Parathyroid adenoma (tissue), 2 donors: ENCODE measurements around the gene SNX21.
A peak's percentile ranks its signal among the peaks of the same experiment; 100 is the strongest.

Experiments
- H2AFZ ChIP-seq: fragments of 300-600 bp; sonication (generic); one replicate; pipeline ENCODE4 v1.7.0; 2017; ENCODE audit warnings: antibody characterized with exemption, mild to moderate bottlenecking
- H3K27ac ChIP-seq: fragments of 300-600 bp; sonication (generic); one replicate; pipeline ENCODE4 v1.7.0; 2017
- H3K27me3 ChIP-seq: fragments of 300-600 bp; sonication (generic); one replicate; pipeline ENCODE4 v1.7.0; 2017; ENCODE audit warnings: low read length; ENCODE audit not compliant: control insufficient read depth, insufficient read depth
- H3K36me3 ChIP-seq: fragments of 300-600 bp; sonication (generic); one replicate; pipeline ENCODE4 v1.7.0; 2017; ENCODE audit warnings: low read length; ENCODE audit not compliant: control insufficient read depth, insufficient read depth
- H3K4me1 ChIP-seq: fragments of 300-600 bp; sonication (generic); one replicate; pipeline ENCODE4 v1.7.0; 2017; ENCODE audit warnings: control low read depth
- H3K4me2 ChIP-seq: fragments of 300-600 bp; sonication (generic); one replicate; pipeline ENCODE4 v1.7.0; 2017; ENCODE audit warnings: low read length
- H3K4me3 ChIP-seq: fragments of 300-600 bp; sonication (generic); one replicate; pipeline ENCODE4 v1.7.0; 2017; ENCODE audit warnings: low read depth, low read length
- H3K79me2 ChIP-seq: fragments of 300-600 bp; sonication (generic); one replicate; pipeline ENCODE4 v1.7.0; 2017; ENCODE audit warnings: control low read depth
- H3K9ac ChIP-seq: fragments of 300-600 bp; sonication (generic); one replicate; pipeline ENCODE4 v1.7.0; 2017; ENCODE audit warnings: mild to moderate bottlenecking
- H3K9me3 ChIP-seq: fragments of 300-600 bp; sonication (generic); one replicate; pipeline ENCODE4 v1.7.0; 2017; ENCODE audit warnings: low read length; ENCODE audit not compliant: control insufficient read depth
- CTCF ChIP-seq: fragments of 300-600 bp; sonication (generic); IDR thresholded peaks from one replicate; pipeline ENCODE4 v1.7.0; 2017; ENCODE audit warnings: antibody characterized with exemption, mild to moderate bottlenecking
- donor health status: primary hyperparathyroidism.

Gene SNX21

GRCh38 chr20:45818239-45818638, 15.4 kb upstream of the SNX21 start:
- Histone ChIP-seq H3K79me2 (no peaks in the 10 kb centered on the region), H3K27ac (no peak overlapping the region), H3K9me3 (no peaks in the 10 kb centered on the region), H3K9ac (no peak overlapping the region), H3K4me1 (no peaks in the 10 kb centered on the region), H3K4me3 (no peak overlapping the region), H3K27me3 (no peaks in the 10 kb centered on the region), H3K4me2 (no peak overlapping the region), H2AFZ (no peak overlapping the region), H3K36me3 (no peaks in the 10 kb centered on the region)
- TF ChIP-seq CTCF, result no peak

GRCh38 chr20:45819466-45819865, 14.1 kb upstream of the SNX21 start:
- Histone ChIP-seq H3K36me3 (no peaks in the 10 kb centered on the region), H3K4me2 (no peak overlapping the region), H3K9me3 (no peaks in the 10 kb centered on the region), H3K4me3 (no peak overlapping the region), H3K79me2 (no peaks in the 10 kb centered on the region), H3K27ac (no peak overlapping the region), H3K27me3 (no peaks in the 10 kb centered on the region), H3K4me1 (peaks cover 5% of the 10 kb centered on the region), H3K9ac (no peak overlapping the region), H2AFZ (no peak overlapping the region)
- no peak for TF ChIP-seq CTCF

- H3K4me3 ChIP-seq, result no peak overlapping the region
These were observed 11.7 kb upstream of the SNX21 start for GRCh38 chr20:45821947-45822346.

GRCh38 chr20:45822857-45823256, 10.7 kb upstream of the SNX21 start:
- H2AFZ ChIP-seq, result peak overlapping the region; percentile 75
- no peaks in the 10 kb centered on the region for H3K27me3 ChIP-seq
- no peak for TF ChIP-seq CTCF
- H3K4me2 ChIP-seq, result no peak overlapping the region
- no peaks in the 10 kb centered on the region for H3K79me2 ChIP-seq
- peaks cover 5% of the 10 kb centered on the region for H3K4me1 ChIP-seq
- H3K9ac ChIP-seq, result no peak overlapping the region
- no peaks in the 10 kb centered on the region for H3K36me3 ChIP-seq
- H3K27ac ChIP-seq, result no peak overlapping the region
- no peak overlapping the region for H3K4me3 ChIP-seq
- H3K9me3 ChIP-seq, result no peaks in the 10 kb centered on the region

More at GRCh38 chr20:45821947-45822346, 11.7 kb upstream of the SNX21 start:
- no peak for TF ChIP-seq CTCF
- Histone ChIP-seq H3K9me3 (no peaks in the 10 kb centered on the region), H3K9ac (no peak overlapping the region), H3K27ac (no peak overlapping the region), H2AFZ (no peak overlapping the region), H3K36me3 (no peaks in the 10 kb centered on the region), H3K79me2 (no peaks in the 10 kb centered on the region), H3K4me2 (no peak overlapping the region), H3K27me3 (no peaks in the 10 kb centered on the region), H3K4me1 (peaks cover 5% of the 10 kb centered on the region)

GRCh38 chr20:45823949-45824835, 9.4 kb upstream of the SNX21 start:
- Histone ChIP-seq H3K9me3 (no peaks in the 10 kb centered on the region), H3K27ac (no peak overlapping the region), H3K4me3 (no peak overlapping the region), H3K9ac (no peak overlapping the region), H3K4me1 (peaks cover 13% of the 10 kb centered on the region), H3K4me2 (peak overlapping the region; percentile 30), H3K36me3 (no peaks in the 10 kb centered on the region), H3K79me2 (no peaks in the 10 kb centered on the region), H3K27me3 (no peaks in the 10 kb centered on the region), H2AFZ (peak overlapping the region; percentile 84)
- peak; percentile 34 for TF ChIP-seq CTCF
